ENCODE measurements around the gene MEIS2. TPM values are rescaled to one million over a fixed set of nuclear protein-coding genes. Genes with fewer than 3 reads are reported as not detected.

MEIS2 gene
- total and polyA plus RNA-seq, 8 donors = 9.1 to 30.5 (median 14.8) TPM

DNA sequence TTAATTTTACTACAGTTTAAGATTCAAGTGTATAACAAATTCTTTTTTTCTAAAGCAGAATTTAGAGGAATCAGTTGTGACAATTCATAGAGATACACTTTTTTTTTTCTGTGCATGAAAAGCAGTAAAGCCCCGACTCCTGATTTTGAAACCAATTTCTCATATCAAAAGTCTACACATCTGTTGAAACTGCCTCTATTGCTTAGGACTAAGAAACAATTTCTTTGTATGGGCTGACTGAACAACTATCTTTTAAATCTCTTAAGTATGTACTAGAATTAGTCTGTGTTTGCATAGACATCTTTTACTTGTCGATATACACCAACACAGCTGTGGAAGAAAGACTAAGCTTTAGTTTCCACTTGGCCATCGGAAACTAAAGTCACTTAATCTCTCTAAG is 127.6 kb downstream of the MEIS2 start:
- H3K27me3 ChIP-seq = no peaks in the 10 kb centered on the region
- no peaks in the 10 kb centered on the region for H3K36me3 ChIP-seq
- H3K4me3 ChIP-seq = no peak overlapping the region
- FAIRE-seq = no peak
- no peaks in the 10 kb centered on the region for H3K4me1 ChIP-seq
- no peak for TF ChIP-seq CTCF (IDR thresholded peaks at IDR 0.05)
- H3K9me3 ChIP-seq = no peaks in the 10 kb centered on the region
- no peak for ATAC-seq
- intact Hi-C loops (cut with DNase I) = no loop called here
- 94 to 97% methylated on average over 3 of the region's 3 CpGs for WGBS, 2 donors
- no peak overlapping the region for H3K27ac ChIP-seq
- no peak for DNase-seq

GRCh38 chr15:36970522-36970921 is 129.8 kb downstream of the MEIS2 start:
- no peak for DNase-seq
- ATAC-seq = no peak
- 83 to 88% methylated on average over 5 of the region's 5 CpGs for WGBS, 2 donors
- no peak for TF ChIP-seq CTCF (IDR thresholded peaks at IDR 0.05)
- no peaks in the 10 kb centered on the region for H3K36me3 ChIP-seq
- H3K27me3 ChIP-seq = no peaks in the 10 kb centered on the region
- no peaks in the 10 kb centered on the region for H3K4me1 ChIP-seq
- FAIRE-seq = no peak
- H3K27ac ChIP-seq = no peak overlapping the region
- no peaks in the 10 kb centered on the region for H3K9me3 ChIP-seq
- intact Hi-C loops (cut with DNase I) = no loop called here
- no peak overlapping the region for H3K4me3 ChIP-seq

DNA sequence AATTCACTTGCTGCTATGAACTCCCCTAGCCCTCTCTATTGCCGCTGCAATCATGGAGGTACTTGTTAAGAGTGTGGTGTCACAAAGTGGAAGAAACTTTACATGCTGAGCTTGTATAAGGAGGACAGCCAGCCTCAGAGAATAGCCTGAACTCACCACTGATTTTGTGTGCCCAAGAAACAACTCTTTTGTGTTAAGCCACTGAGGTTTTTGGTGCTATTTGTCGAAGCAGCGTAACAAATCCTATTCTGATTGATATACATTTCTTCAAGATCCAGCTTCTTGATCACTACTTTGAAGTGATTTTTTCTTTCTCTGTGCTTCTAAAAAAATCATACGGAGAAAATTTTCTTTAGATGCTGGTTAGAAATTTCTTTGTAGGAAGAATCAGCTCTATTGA is 132.4 kb downstream of the MEIS2 start:
- intact Hi-C loops (cut with DNase I) = no loop called here
- Histone ChIP-seq H3K36me3 (no peaks in the 10 kb centered on the region), H3K4me1 (no peaks in the 10 kb centered on the region), H3K27me3 (no peaks in the 10 kb centered on the region), H3K9me3 (no peaks in the 10 kb centered on the region), H3K27ac (no peak overlapping the region), H3K4me3 (no peak overlapping the region)
- 97 to 98% methylated on average over 4 of the region's 4 CpGs for WGBS, 2 donors
- TF ChIP-seq CTCF (IDR thresholded peaks at IDR 0.05) = no peak
- no peak for ATAC-seq
- FAIRE-seq = no peak
- no peak for DNase-seq

DNA sequence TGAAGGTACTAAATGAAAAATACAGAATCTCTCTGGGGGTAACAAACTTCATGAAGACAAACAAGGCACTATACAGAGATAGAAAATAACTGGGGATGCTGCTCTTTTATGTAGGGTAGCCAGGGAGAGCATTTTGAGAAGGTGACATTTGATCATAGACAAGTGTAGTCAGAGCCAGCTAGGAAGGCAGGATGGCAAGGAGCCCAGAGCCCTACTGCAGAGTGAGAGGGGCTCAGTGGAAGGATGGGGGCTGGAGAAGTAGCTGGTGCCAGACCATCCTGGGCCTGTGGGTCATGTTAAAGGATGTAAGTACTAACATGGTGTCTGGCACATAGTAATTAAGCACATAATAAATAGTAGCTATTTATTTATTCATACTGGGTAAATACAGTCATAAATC is 133.6 kb downstream of the MEIS2 start:
- peak in 1 of 6 donors; percentile 21 for DNase-seq
- no peak overlapping the region for H3K27ac ChIP-seq
- no peaks in the 10 kb centered on the region for H3K36me3 ChIP-seq
- no peak for TF ChIP-seq CTCF (IDR thresholded peaks at IDR 0.05)
- no peaks in the 10 kb centered on the region for H3K4me1 ChIP-seq
- no peaks in the 10 kb centered on the region for H3K27me3 ChIP-seq
- no peaks in the 10 kb centered on the region for H3K9me3 ChIP-seq
- FAIRE-seq = no peak
- intact Hi-C loops (cut with DNase I) = no loop called here
- ATAC-seq = peak in 2 of 4 donors; percentile 9 to 20
- H3K4me3 ChIP-seq = no peak overlapping the region

GRCh38 chr15:36965570-36966342 is 134.6 kb downstream of the MEIS2 start:
- Histone ChIP-seq H3K27me3 (no peaks in the 10 kb centered on the region), H3K4me1 (peaks cover 7 to 9% (median 8%) of the 10 kb centered on the region in 3 donors), H3K9me3 (no peaks in the 10 kb centered on the region), H3K36me3 (no peaks in the 10 kb centered on the region), H3K4me3 (no peak overlapping the region), H3K27ac (no peak overlapping the region)
- FAIRE-seq (no peak), ATAC-seq (peak in 3 of 4 donors; percentile 42 to 56 (median 55)), DNase-seq (peak in 1 of 6 donors; percentile 16)
- WGBS, 2 donors = 61 to 67% methylated on average over 4 of the region's 4 CpGs
- intact Hi-C loops (cut with DNase I) = no loop called here
- no peak for TF ChIP-seq CTCF (IDR thresholded peaks at IDR 0.05)

Data from pancreas (tissue), 10 donors.